ENCODE measurements around the gene GSDME. TPM values are rescaled to one million over a fixed set of nuclear protein-coding genes. Genes with fewer than 3 reads are reported as not detected.
"Not testable (repeated sequence)": the region's sequence is repeated elsewhere in the genome, so short reads cannot be mapped to it uniquely, and the experiment has no call there.

GSDME gene
- total RNA-seq, 1 experiment from 2014 or later: 5.5 TPM

DNA sequence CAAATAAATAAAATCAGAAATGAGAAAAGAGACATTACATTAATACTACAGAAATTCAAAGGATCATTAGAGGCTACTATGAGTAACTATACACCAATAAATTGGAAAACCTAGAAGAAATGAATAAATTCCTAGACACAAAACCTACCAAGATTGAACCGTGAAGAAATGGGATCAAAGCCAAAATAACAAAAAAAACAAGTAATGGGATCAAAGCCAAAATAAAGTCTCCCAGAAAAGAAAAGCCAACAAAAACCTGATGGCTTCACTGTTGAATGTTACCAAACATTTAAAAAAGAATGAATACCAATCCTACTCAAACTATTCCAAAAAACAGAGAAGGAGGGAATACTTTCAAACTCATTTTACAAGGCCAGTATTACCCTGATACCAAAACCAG is 20.0 kb downstream of the GSDME start:
- H4K91ac ChIP-seq (ENCODE audit: insufficient read length, low read depth, low read length): no peak overlapping the region
- H3K27me3 ChIP-seq (ENCODE audit: insufficient read depth, low read length): no peaks in the 10 kb centered on the region
- Mint-ChIP-seq H3K4me3 (no peak overlapping the region), H3K9me3 (peaks cover 26 to 35% of the 10 kb centered on the region in 2 experiments), H3K27me3 (ENCODE audit: low read depth) (peaks cover 2% of the 10 kb centered on the region), H3K4me1 (peaks cover 4 to 8% of the 10 kb centered on the region in 2 experiments; a peak in 3 of 4 replicates), H3K27ac (no peak overlapping the region), H3K36me3 (ENCODE audit: insufficient read depth in 1 of 3, low read depth in 3 of 3) (peaks cover 0 to 23% (median 5%) of the 10 kb centered on the region in 3 experiments; a peak in 6 of 7 replicates)
- H3K23me2 ChIP-seq (ENCODE audit: insufficient read length, low read depth, low read length, poor library complexity, severe bottlenecking): no peaks in the 10 kb centered on the region
- no peak overlapping the region for H2AFZ ChIP-seq (ENCODE audit: low read length)
- no peak overlapping the region for H2BK120ac ChIP-seq (ENCODE audit: low read depth, low read length, poor library complexity, severe bottlenecking)
- H3K79me2 ChIP-seq (ENCODE audit: insufficient read depth, low read length): no peaks in the 10 kb centered on the region
- H3T11ph ChIP-seq (ENCODE audit: low read length): no peak overlapping the region
- no peak overlapping the region for H2BK12ac ChIP-seq (ENCODE audit: insufficient read length, low read depth, low read length)
- no peak overlapping the region for H2BK20ac ChIP-seq (ENCODE audit: low read depth, low read length, poor library complexity, severe bottlenecking)
- H3K23ac ChIP-seq (ENCODE audit: insufficient read length, low read depth, low read length): no peak overlapping the region
- H3K9ac ChIP-seq (ENCODE audit: extremely low read depth, insufficient read length, low read length): no peak overlapping the region
- H3K79me1 ChIP-seq (ENCODE audit: insufficient read depth, low read depth, low read length, poor library complexity, severe bottlenecking): no peaks in the 10 kb centered on the region
- H3K27ac ChIP-seq (ENCODE audit: insufficient read length, low read depth, low read length): no peak overlapping the region
- no peak overlapping the region for H2AK5ac ChIP-seq (ENCODE audit: insufficient read length, low read length)
- no peak for DNase-seq
- no peak overlapping the region for H3K4ac ChIP-seq (ENCODE audit: low read depth, low read length)
- no peak for TF ChIP-seq CTCF (conservative IDR thresholded peaks at IDR 0.05)
- no peaks in the 10 kb centered on the region for H3K4me1 ChIP-seq (ENCODE audit: insufficient read depth, low read length)
- no peaks in the 10 kb centered on the region for H4K20me1 ChIP-seq (ENCODE audit: control insufficient read depth, insufficient read depth, insufficient read length)
- H2BK15ac ChIP-seq (ENCODE audit: low read depth, low read length): no peak overlapping the region
- H3K14ac ChIP-seq (ENCODE audit: insufficient read depth, low read length): no peak overlapping the region
- H3K18ac ChIP-seq (ENCODE audit: insufficient read length, low read depth, low read length): no peak overlapping the region
- H4K5ac ChIP-seq (ENCODE audit: insufficient read length, low read depth, low read length): no peak overlapping the region
- no peak overlapping the region for H3K56ac ChIP-seq (ENCODE audit: insufficient read length, low read depth, low read length)
- no peak overlapping the region for H2BK5ac ChIP-seq (ENCODE audit: insufficient read length, low read length)
- H4K8ac ChIP-seq (replicated peaks; ENCODE audit: insufficient read length, low read depth, low read length): no peak overlapping the region
- no peak overlapping the region for H3K4me2 ChIP-seq (ENCODE audit: insufficient read depth, insufficient read length, low read length)
- no CpG with 5 or more reads among the region's 1 CpG for WGBS (ENCODE audit: extremely low coverage, insufficient read length, low lambda C conversion rate)
- no peaks in the 10 kb centered on the region for H3K9me3 ChIP-seq (ENCODE audit: control insufficient read depth, low read depth, low read length)

GRCh38 chr7:24735594-24735993 is 21.7 kb downstream of the GSDME start:
- Mint-ChIP-seq H3K36me3 (ENCODE audit: insufficient read depth in 1 of 3, low read depth in 3 of 3) (peaks cover 0 to 37% (median 9%) of the 10 kb centered on the region in 3 experiments; a peak in 6 of 7 replicates), H3K9me3 (peaks cover 30 to 39% of the 10 kb centered on the region in 2 experiments)
- H3K9ac ChIP-seq (ENCODE audit: extremely low read depth, insufficient read length, low read length); H4K91ac ChIP-seq (ENCODE audit: insufficient read length, low read depth, low read length); H2AK5ac ChIP-seq (ENCODE audit: insufficient read length, low read length); H2AFZ ChIP-seq (ENCODE audit: low read length); H3K9me3 ChIP-seq (ENCODE audit: control insufficient read depth, low read depth, low read length); H3K27ac ChIP-seq (ENCODE audit: insufficient read length, low read depth, low read length); H3K79me2 ChIP-seq (ENCODE audit: insufficient read depth, low read length); H3K23ac ChIP-seq (ENCODE audit: insufficient read length, low read depth, low read length); H4K20me1 ChIP-seq (ENCODE audit: control insufficient read depth, insufficient read depth, insufficient read length); H3K4me1 ChIP-seq (ENCODE audit: insufficient read depth, low read length); H3K4me2 ChIP-seq (ENCODE audit: insufficient read depth, insufficient read length, low read length); H3K56ac ChIP-seq (ENCODE audit: insufficient read length, low read depth, low read length); H4K8ac ChIP-seq (replicated peaks; ENCODE audit: insufficient read length, low read depth, low read length); H3K4me1 Mint-ChIP-seq; H3K4me3 Mint-ChIP-seq; H3K27me3 ChIP-seq (ENCODE audit: insufficient read depth, low read length); H2BK12ac ChIP-seq (ENCODE audit: insufficient read length, low read depth, low read length); H3K4ac ChIP-seq (ENCODE audit: low read depth, low read length); H3K23me2 ChIP-seq (ENCODE audit: insufficient read length, low read depth, low read length, poor library complexity, severe bottlenecking); DNase-seq; H3T11ph ChIP-seq (ENCODE audit: low read length); H2BK120ac ChIP-seq (ENCODE audit: low read depth, low read length, poor library complexity, severe bottlenecking); H3K18ac ChIP-seq (ENCODE audit: insufficient read length, low read depth, low read length); H2BK20ac ChIP-seq (ENCODE audit: low read depth, low read length, poor library complexity, severe bottlenecking); H2BK5ac ChIP-seq (ENCODE audit: insufficient read length, low read length); H4K5ac ChIP-seq (ENCODE audit: insufficient read length, low read depth, low read length); H3K27me3 Mint-ChIP-seq (ENCODE audit: low read depth); H3K27ac Mint-ChIP-seq; H3K14ac ChIP-seq (ENCODE audit: insufficient read depth, low read length); H3K79me1 ChIP-seq (ENCODE audit: insufficient read depth, low read depth, low read length, poor library complexity, severe bottlenecking); H2BK15ac ChIP-seq (ENCODE audit: low read depth, low read length): not testable (repeated sequence)
- no CpG with 5 or more reads among the region's 7 CpGs for WGBS (ENCODE audit: extremely low coverage, insufficient read length, low lambda C conversion rate)

Data from H9 (cell line).